ENCODE data around the gene SLC6A1. TPM values are rescaled to one million over a fixed set of nuclear protein-coding genes. Genes with fewer than 3 reads are reported as not detected.

Gene SLC6A1
- total RNA-seq, 1 donor from 2014 or later, result not detected

DNA sequence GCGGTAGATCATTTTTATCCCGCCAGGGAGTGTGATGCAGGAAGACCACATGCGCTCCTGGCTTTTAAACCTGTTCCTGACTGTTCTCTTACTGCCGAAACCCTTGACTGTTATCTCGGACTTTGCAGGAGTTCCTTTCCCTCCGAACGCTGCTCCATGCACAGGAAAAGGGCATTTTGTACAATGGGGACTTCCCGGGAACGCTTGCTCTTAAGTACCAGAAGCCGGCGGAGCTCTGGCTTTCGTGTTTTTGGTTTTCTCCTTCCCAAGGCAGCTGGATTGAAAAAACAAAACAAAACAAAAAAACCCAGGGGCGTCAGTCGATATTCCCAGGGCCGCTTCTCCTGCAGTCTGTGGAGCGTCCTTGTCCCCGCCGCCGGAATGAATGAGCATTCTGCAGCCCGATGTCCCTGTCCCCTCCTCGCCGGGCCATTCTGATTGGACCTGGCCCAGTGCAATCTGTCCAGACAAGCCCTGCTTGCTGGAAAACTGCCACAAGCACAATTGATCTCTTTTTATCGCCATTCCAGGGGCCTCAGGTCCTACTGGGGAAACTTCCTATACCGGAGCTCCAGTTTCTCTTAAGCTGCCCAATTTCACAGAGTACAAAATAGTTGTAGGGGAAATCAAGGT is 44.8 kb downstream of the SLC6A1 start:
- CTCF ChIA-PET, result no interaction called here
- ATAC-seq (ENCODE audit: low read depth) (no peak), DNase-seq (no peak)
- intact Hi-C loops (cut with micrococcal nuclease), result no loop called here
- H3K4me3 Mint-ChIP-seq, result no peak overlapping the region
- no peak overlapping the region for H3K27ac Mint-ChIP-seq
- H3K9me3 Mint-ChIP-seq, result no peaks in the 10 kb centered on the region
- no peaks in the 10 kb centered on the region for H3K36me3 Mint-ChIP-seq (ENCODE audit: low read depth)
- H3K27me3 Mint-ChIP-seq, result peaks cover 39% of the 10 kb centered on the region
- no peaks in the 10 kb centered on the region for H3K4me1 Mint-ChIP-seq
- POLR2A ChIA-PET, result no interaction called here
- TF ChIP-seq, protein P1, sequence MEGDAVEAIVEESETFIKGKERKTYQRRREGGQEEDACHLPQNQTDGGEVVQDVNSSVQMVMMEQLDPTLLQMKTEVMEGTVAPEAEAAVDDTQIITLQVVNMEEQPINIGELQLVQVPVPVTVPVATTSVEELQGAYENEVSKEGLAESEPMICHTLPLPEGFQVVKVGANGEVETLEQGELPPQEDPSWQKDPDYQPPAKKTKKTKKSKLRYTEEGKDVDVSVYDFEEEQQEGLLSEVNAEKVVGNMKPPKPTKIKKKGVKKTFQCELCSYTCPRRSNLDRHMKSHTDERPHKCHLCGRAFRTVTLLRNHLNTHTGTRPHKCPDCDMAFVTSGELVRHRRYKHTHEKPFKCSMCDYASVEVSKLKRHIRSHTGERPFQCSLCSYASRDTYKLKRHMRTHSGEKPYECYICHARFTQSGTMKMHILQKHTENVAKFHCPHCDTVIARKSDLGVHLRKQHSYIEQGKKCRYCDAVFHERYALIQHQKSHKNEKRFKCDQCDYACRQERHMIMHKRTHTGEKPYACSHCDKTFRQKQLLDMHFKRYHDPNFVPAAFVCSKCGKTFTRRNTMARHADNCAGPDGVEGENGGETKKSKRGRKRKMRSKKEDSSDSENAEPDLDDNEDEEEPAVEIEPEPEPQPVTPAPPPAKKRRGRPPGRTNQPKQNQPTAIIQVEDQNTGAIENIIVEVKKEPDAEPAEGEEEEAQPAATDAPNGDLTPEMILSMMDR (IDR thresholded peaks at IDR 0.05), result no peak

DNA sequence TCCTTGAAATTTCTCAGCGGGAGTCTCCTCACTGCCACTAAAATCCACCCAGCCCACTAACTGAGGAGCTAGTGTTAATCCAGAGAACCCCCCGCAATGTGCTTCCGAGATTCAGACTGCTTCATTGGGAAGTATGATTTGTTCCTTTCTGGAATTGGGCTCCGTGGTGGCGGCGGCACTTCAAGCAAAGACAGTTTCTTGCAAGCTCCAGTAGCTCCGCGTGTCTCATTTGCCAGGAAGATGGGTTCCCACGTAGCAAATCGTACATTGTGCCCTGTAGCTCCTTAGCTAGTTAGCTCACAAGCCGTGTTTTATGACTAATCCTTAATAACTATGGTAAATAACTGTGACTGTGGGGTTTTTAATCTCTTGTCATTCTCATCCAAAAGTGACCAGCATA is 45.4 kb downstream of the SLC6A1 start:
- no peak overlapping the region for H3K27ac Mint-ChIP-seq
- intact Hi-C loops (cut with micrococcal nuclease), result no loop called here
- peaks cover 39% of the 10 kb centered on the region for H3K27me3 Mint-ChIP-seq
- DNase-seq (no peak), ATAC-seq (ENCODE audit: low read depth) (no peak)
- no peaks in the 10 kb centered on the region for H3K9me3 Mint-ChIP-seq
- POLR2A ChIA-PET, result no interaction called here
- no peak overlapping the region for H3K4me3 Mint-ChIP-seq
- no peaks in the 10 kb centered on the region for H3K4me1 Mint-ChIP-seq
- H3K36me3 Mint-ChIP-seq (ENCODE audit: low read depth), result no peaks in the 10 kb centered on the region
- TF ChIP-seq, protein P1 (IDR thresholded peaks at IDR 0.05), result no peak
- CTCF ChIA-PET, result no interaction called here

DNA sequence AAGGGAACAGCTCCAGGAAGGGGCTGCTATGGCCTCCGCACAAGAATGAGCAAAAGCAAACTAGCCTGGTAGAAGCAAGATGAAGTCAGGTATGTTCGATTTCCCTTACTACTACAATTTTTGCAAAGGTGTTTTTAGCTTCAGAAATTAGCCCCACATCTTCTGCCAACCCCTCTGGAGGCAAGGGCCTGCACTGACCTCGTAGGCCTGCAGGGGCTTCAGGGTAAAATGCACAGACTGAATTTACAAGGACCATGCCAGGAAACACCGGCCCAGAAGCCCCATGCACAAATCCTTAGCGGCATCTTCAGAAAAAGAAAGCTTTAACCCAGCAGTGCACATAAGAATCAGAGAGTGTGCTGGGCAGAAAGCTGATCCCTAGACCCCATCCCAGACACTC is 53.0 kb downstream of the SLC6A1 start:
- no peak for ATAC-seq (ENCODE audit: low read depth)
- H3K9me3 Mint-ChIP-seq, result no peaks in the 10 kb centered on the region
- TF ChIP-seq, protein P1 (IDR thresholded peaks at IDR 0.05), result no peak
- DNase-seq, result no peak
- no peak overlapping the region for H3K27ac Mint-ChIP-seq
- H3K4me1 Mint-ChIP-seq, result no peaks in the 10 kb centered on the region
- intact Hi-C loops (cut with micrococcal nuclease), result no loop called here
- no peaks in the 10 kb centered on the region for H3K27me3 Mint-ChIP-seq
- H3K36me3 Mint-ChIP-seq (ENCODE audit: low read depth), result no peaks in the 10 kb centered on the region
- no peak overlapping the region for H3K4me3 Mint-ChIP-seq
- ChIA-PET POLR2A (no interaction called here), CTCF (no interaction called here)

DNA sequence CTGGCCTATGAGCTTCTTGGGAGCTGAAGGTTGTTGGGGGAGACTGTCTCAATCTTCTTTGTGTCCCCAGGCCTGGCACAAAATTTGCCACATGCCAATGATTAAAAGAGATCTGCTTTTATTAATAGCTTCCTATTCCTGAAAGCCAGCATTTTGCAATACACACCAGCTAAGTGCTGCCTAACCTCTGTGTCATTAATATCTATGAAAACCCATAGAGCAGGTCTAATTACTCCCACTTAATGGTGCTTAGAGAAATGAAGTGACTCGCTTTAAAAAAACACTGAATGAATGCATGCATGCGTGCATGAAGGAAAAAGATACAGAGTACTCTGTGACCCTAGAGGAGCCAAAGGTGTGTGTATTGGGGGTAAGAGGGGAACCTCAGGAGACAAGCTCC is 55.0 kb downstream of the SLC6A1 start:
- TF ChIP-seq, protein P1 (IDR thresholded peaks at IDR 0.05), result no peak
- CTCF ChIA-PET, result interaction anchor here (1.8 kb wide), 1 partner anchor 13 kb away, joined by 6 read pairs; no protein-coding TSS in a partner anchor
- no peak overlapping the region for H3K4me3 Mint-ChIP-seq
- no peak for ATAC-seq (ENCODE audit: low read depth)
- H3K4me1 Mint-ChIP-seq, result peaks cover 3% of the 10 kb centered on the region
- no peak overlapping the region for H3K27ac Mint-ChIP-seq
- no peak for DNase-seq
- no peaks in the 10 kb centered on the region for H3K9me3 Mint-ChIP-seq
- no peaks in the 10 kb centered on the region for H3K36me3 Mint-ChIP-seq (ENCODE audit: low read depth)
- intact Hi-C loops (cut with micrococcal nuclease), result no loop called here
- POLR2A ChIA-PET, result no interaction called here
- peaks cover 7% of the 10 kb centered on the region for H3K27me3 Mint-ChIP-seq

DNA sequence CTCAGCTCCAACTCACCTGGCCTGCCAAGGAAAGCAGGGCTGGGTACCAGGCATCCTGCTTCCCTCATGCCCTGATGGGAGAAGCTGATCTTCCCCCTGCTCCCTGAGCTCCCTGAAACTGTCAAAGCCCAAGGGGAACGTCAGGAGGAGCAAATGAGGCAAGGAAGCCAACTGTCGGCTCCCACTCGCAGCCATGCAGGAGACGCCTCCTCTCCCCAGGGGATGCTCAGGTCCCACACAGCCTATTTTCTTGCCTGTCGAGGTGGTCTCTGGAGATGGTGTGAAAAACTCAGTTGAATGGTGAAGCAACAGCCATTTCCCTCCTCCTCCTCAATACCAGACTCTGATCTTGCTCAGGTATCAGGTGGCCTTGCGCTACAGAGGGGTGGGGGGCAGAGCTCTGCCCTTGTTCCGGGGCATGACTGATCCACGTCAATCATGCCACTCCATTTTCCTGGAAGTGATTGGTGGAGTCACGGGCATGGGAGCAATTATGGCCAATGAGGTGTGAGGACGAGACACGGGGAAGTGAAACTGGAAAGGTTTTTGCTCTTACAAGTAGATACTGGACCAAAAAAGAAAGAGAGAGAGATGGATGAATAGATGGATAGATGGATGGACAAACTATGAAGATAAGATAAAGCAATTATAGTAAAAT is 58.2 kb downstream of the SLC6A1 start:
- H3K27ac Mint-ChIP-seq, result no peak overlapping the region

More for the DNA sequence above, 58.2 kb downstream of the SLC6A1 start:
- no peak for DNase-seq
- Mint-ChIP-seq H3K36me3 (ENCODE audit: low read depth) (no peaks in the 10 kb centered on the region), H3K27me3 (peaks cover 23% of the 10 kb centered on the region), H3K4me3 (no peak overlapping the region), H3K4me1 (peaks cover 3% of the 10 kb centered on the region), H3K9me3 (no peaks in the 10 kb centered on the region)
- intact Hi-C loops (cut with micrococcal nuclease), result no loop called here
- no peak for ATAC-seq (ENCODE audit: low read depth)
- TF ChIP-seq, protein P1 (IDR thresholded peaks at IDR 0.05), result no peak
- POLR2A ChIA-PET, result no interaction called here
- CTCF ChIA-PET, result no interaction called here

Measured in activated B cell treated with CpG ODN at 0.5 μM for 24 hours (primary cell).